BE2C (cell line): ENCODE measurements around the gene KIAA1671.
"Not testable (repeated sequence)": the region's sequence is repeated elsewhere in the genome, so short reads cannot be mapped to it uniquely, and the experiment has no call there.

Source experiments
- DNase-seq: peaks from one replicate; pipeline ENCODE4 v3.0.0-alpha.2; 2020
- H3K27me3 ChIP-seq: fragments of 250-450 bp; sonication (Bioruptor Pico); 2 replicates; pipeline ENCODE4 v1.5.1; 2020; ENCODE audit warnings: mild to moderate bottlenecking
- H3K36me3 ChIP-seq: fragments of 250-450 bp; sonication (Bioruptor Pico); 2 replicates; pipeline ENCODE4 v1.5.1; 2020; ENCODE audit warnings: mild to moderate bottlenecking
- H3K4me1 ChIP-seq: fragments of 250-450 bp; sonication (Bioruptor Pico); 2 replicates; pipeline ENCODE4 v1.5.1; 2020
- H3K4me3 ChIP-seq: 2 replicates; pipeline ENCODE4 v1.5.1; 2011; ENCODE audit warnings: low read depth, low read length
- H3K9me3 ChIP-seq: fragments of 250-450 bp; sonication (Bioruptor Pico); 2 replicates; pipeline ENCODE4 v1.5.1; 2020
- CTCF ChIP-seq: IDR thresholded peaks from 2 replicates; pipeline ENCODE4 v1.5.1; 2012; ENCODE audit warnings: mild to moderate bottlenecking, low read depth, low read length

The KIAA1671 gene

GRCh38 chr22:25219211-25219689, 266.7 kb downstream of the KIAA1671 start, which contains the start of gene CRYBB2:
CRYBB2 (plus strand) TSS chr22:25219639; CDS start chr22:25221430, 1,791 bp downstream.
- H3K4me3 ChIP-seq: no peak within 1 kb of the TSS
- peaks cover 8% of the 10 kb centered on the region for H3K4me1 ChIP-seq
- H3K27me3 ChIP-seq: no peaks in the 10 kb centered on the region
- H3K36me3 ChIP-seq: no peaks in the 10 kb centered on the region
- DNase-seq: no peak
- no peak for TF ChIP-seq CTCF
- no peaks in the 10 kb centered on the region for H3K9me3 ChIP-seq

DNA sequence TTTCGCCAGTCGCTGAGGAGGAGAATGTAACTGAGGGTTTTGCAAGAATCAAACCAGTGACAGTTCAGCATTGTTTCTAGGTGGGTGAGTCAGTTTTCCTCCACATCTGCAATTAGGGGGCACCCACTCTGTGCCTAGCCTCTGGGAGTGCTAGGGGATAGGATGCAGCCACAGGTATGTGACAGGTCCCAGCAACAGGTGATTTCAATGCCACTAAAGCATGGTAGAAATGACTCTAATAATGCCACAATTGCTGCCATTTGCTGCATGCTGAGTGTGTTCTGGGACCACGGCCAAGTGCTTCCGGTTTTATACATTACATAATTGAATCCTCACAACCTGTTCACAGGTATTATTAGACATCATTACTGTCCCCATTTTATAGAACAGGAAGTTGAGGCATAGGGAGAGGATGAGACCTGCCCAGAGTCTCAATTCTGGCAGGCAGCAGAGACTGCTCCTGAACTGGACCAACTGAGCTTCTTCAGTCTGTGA, 267.5 kb downstream of the KIAA1671 start:
- TF ChIP-seq CTCF: no peak
- Histone ChIP-seq H3K4me1 (peaks cover 8% of the 10 kb centered on the region), H3K4me3 (no peak overlapping the region), H3K27me3 (no peaks in the 10 kb centered on the region), H3K9me3 (no peaks in the 10 kb centered on the region), H3K36me3 (no peaks in the 10 kb centered on the region)
- DNase-seq: no peak

DNA sequence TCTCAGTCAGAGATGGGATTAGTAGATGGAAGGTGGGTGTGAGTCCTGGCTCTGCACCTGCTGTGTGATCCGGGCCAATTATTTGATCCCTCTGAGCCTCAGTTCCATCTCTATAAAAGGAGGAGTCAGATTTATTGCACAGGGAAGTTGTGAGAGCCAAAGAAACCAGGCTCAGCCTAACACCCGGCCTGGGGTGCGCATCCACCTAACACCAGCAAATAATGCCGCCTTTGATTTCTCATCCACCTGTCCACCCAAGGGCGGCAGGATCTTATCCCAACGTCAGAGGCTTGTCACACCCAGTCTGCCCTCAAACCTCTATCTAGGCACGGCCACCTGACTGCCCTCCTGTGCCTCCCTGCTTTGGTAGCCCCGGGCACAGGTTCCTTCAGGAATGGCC, 269.3 kb downstream of the KIAA1671 start:
- Histone ChIP-seq H3K36me3 (no peaks in the 10 kb centered on the region), H3K4me1 (peaks cover 8% of the 10 kb centered on the region), H3K9me3 (no peaks in the 10 kb centered on the region), H3K4me3 (no peak overlapping the region), H3K27me3 (no peaks in the 10 kb centered on the region)
- DNase-seq: no peak
- TF ChIP-seq CTCF: no peak

DNA sequence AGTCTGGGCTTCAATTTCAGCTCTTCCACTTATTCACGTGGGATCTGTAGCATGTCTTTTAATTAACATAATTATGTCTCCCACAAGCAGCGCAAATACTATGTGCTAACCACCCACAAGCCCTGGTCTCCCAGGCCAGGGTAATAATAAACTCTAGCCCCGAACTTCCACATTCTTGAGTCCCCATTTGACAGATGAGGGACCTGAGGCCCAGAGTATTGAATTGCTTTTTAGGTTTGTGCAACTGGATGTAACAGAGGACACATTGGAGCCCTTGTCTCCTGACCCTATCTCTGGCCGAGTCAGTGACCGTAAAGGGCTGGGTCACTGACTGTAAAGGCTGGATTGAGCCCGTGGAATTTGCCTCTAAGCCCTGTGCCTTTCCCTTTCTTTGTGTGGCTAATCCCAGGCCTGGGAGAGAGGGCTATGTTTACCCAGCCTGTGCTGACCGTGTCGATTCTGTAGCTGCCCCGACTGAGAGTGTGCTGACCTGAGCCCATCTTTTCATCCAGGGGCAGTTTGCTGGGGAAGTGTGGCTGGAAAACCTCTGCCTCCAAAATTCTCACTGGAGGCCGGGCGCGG, 270.8 kb downstream of the KIAA1671 start:
- no peak for TF ChIP-seq CTCF
- no peak overlapping the region for H3K4me3 ChIP-seq
- H3K36me3 ChIP-seq: no peaks in the 10 kb centered on the region
- H3K9me3 ChIP-seq: no peaks in the 10 kb centered on the region
- no peak for DNase-seq
- H3K4me1 ChIP-seq: peaks cover 8% of the 10 kb centered on the region
- no peaks in the 10 kb centered on the region for H3K27me3 ChIP-seq

DNA sequence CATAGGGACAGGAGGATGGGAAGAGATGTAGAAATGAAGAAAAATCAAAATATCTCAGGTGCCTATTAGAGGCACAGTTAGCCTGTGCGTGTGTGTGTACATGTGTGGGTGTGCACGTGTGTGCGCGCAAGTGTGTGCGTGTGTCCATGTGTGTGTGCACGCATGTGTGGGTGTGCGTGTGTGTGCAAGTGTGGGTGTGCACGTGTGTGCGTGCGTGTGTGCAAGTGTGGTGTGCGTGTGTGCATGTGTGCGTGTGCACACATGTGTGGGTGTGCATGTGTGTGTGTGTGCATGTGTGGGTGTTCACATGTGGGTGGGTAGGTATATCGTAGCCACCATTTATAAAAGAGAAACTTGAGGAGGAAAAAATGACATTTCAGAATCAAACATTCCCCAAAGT, 276.3 kb downstream of the KIAA1671 start:
- Histone ChIP-seq H3K4me1 (no peaks in the 10 kb centered on the region), H3K4me3 (no peak overlapping the region), H3K36me3 (no peaks in the 10 kb centered on the region), H3K9me3 (no peaks in the 10 kb centered on the region), H3K27me3 (no peaks in the 10 kb centered on the region)
- TF ChIP-seq CTCF: no peak
- DNase-seq: no peak

GRCh38 chr22:25230760-25231159, 278.2 kb downstream of the KIAA1671 start:
- H3K36me3 ChIP-seq, H3K4me3 ChIP-seq, H3K27me3 ChIP-seq, H3K9me3 ChIP-seq, DNase-seq, H3K4me1 ChIP-seq: not testable (repeated sequence)
